K562 (cell line): Measurements from ENCODE around the gene C1orf105. TPM values are rescaled to one million over a fixed set of nuclear protein-coding genes. Genes with fewer than 3 reads are reported as not detected.
A peak's percentile ranks its signal among the peaks of the same experiment; 100 is the strongest.

Experiments used
- ATAC-seq: fragments of 200-7000 bp; cut with Tn5 transposase; 3 replicates; pipeline ENCODE4 v1.9.1; 2020; ENCODE audit warnings: moderate library complexity
- BruUV-seq: library from RNA; stranded (reverse); fragments of 400-500 nt; replicated peaks from 2 replicates; lab custom pipeline; 2021; lab: Mats Ljungman, UMichigan
- CTCF ChIA-PET: fragments of 300-600 bp; formaldehyde crosslinking; extraction: SDS; loops from one replicate; lab custom pipeline; 2021; ENCODE audit warnings: low intra/inter-chr PET ratio; lab: Yijun Ruan, JAX
- POLR2A ChIA-PET: fragments of 300-600, 350-650 bp; sonication (Branson Sonifier 250); formaldehyde crosslinking; extraction: SDS; loops from one replicate; lab custom pipeline; 2021; ENCODE audit warnings: antibody characterized with exemption, inconsistent platforms; lab: Yijun Ruan, JAX
- DNase-seq, 4 experiments: peaks; one replicate each; pipeline versions ENCODE4 v3.0.0 to v3.0.0-alpha.2; 2011 to 2018; ENCODE audit warnings: low spot score in 3 of 4, mixed read lengths in 3 of 4; ENCODE audit errors: extremely low read depth in 1 of 4
- FAIRE-seq: peaks from 2 replicates; lab custom pipeline; 2011; peaks lifted over from hg19 to GRCh38; lab: Jason Lieb, UNC
- H2AFZ ChIP-seq: 2 replicates; pipeline ENCODE4 v1.6.0; 2011; ENCODE audit warnings: low read depth, low read length, control low read depth, inconsistent platforms
- H3K27ac ChIP-seq: fragments of 200-600 bp; 3 replicates; pipeline ENCODE4 v1.8.0; 2011; ENCODE audit warnings: low read depth, mild to moderate bottlenecking, control low read depth, inconsistent platforms, low read length, moderate library complexity, mixed read lengths; ENCODE audit errors: extremely low read depth
- H3K27me3 ChIP-seq, 2 experiments: fragments of 300-600 bp in 1 of 2; 2 replicates in 1 of 2; 3 replicates in 1 of 2; pipeline versions ENCODE4 v1.6.0 to v1.8.0; 2011; ENCODE audit warnings: inconsistent platforms in 2 of 2, low read length in 2 of 2, mild to moderate bottlenecking in 1 of 2, mixed read lengths in 1 of 2, moderate library complexity in 1 of 2; ENCODE audit not compliant: control insufficient read depth in 2 of 2, insufficient read depth in 2 of 2
- H3K36me3 ChIP-seq: fragments of 300-600 bp; 3 replicates; pipeline ENCODE4 v1.8.0; 2011; ENCODE audit warnings: mild to moderate bottlenecking, low read length, inconsistent platforms; ENCODE audit not compliant: control insufficient read depth, insufficient read depth
- H3K4me1 ChIP-seq, 2 experiments: fragments of 200-600 bp in 1 of 2; replicated peaks in 1 of 2; 2 replicates in 1 of 2; 3 replicates in 1 of 2; pipeline versions ENCODE4 v1.5.1 to v1.8.0; 2011; ENCODE audit warnings: inconsistent platforms in 2 of 2, low read length in 2 of 2, mild to moderate bottlenecking in 1 of 2, mixed read lengths in 1 of 2, moderate library complexity in 1 of 2; ENCODE audit not compliant: control insufficient read depth in 2 of 2, insufficient read depth in 2 of 2
- H3K4me2 ChIP-seq: 2 replicates; pipeline ENCODE4 v1.6.1; 2011; ENCODE audit warnings: low read length, control low read depth, inconsistent platforms, mixed read lengths; ENCODE audit not compliant: insufficient read depth
- H3K4me3 ChIP-seq: fragments of 200-600 bp; sonication (generic), shearing (Covaris generic); 2 replicates; pipeline ENCODE4 v1.5.1; 2016; ENCODE audit warnings: control low read depth, inconsistent platforms
- H3K79me2 ChIP-seq: fragments of 200-600 bp; 3 replicates; pipeline ENCODE4 v1.8.0; 2011; ENCODE audit warnings: low read length, inconsistent platforms; ENCODE audit not compliant: control insufficient read depth, insufficient read depth
- H3K9ac ChIP-seq, 2 experiments: 2 replicates each; pipeline versions ENCODE4 v1.6.0 to v1.6.1; 2011; ENCODE audit warnings: low read depth in 2 of 2, low read length in 2 of 2, control low read depth in 1 of 2, inconsistent platforms in 1 of 2, mild to moderate bottlenecking in 1 of 2, mixed read lengths in 1 of 2; ENCODE audit not compliant: insufficient read depth in 1 of 2
- H3K9me1 ChIP-seq: one replicate; pipeline ENCODE4 v1.6.0; 2011; ENCODE audit warnings: inconsistent platforms, mild to moderate bottlenecking, low read length, moderate library complexity; ENCODE audit not compliant: control insufficient read depth, insufficient read depth
- H3K9me3 ChIP-seq: replicated peaks from 2 replicates; pipeline ENCODE4 v1.5.1; 2011; ENCODE audit warnings: low read depth, low read length, inconsistent platforms; ENCODE audit not compliant: control insufficient read depth, insufficient read depth
- H4K20me1 ChIP-seq: replicated peaks from 2 replicates; pipeline ENCODE4 v1.6.1; 2011; ENCODE audit warnings: low read length, inconsistent platforms, mixed read lengths; ENCODE audit not compliant: control insufficient read depth, insufficient read depth
- BRF2 ChIP-seq: IDR thresholded peaks from 3 replicates; pipeline ENCODE4 v1.6.1; 2011; ENCODE audit warnings: borderline replicate concordance, mild to moderate bottlenecking; ENCODE audit not compliant: insufficient read length, insufficient read depth
- C11orf30 ChIP-seq: fragments of 450-650 bp; IDR thresholded peaks from 2 replicates; pipeline ENCODE4 v1.6.1; 2016; ENCODE audit warnings: low read depth, mild to moderate bottlenecking
- HSF4 ChIP-seq: fragments of 250-450 bp; sonication (Bioruptor Pico); IDR thresholded peaks from 2 replicates; pipeline ENCODE4 v2.1.2; 2022; ENCODE audit warnings: mild to moderate bottlenecking, moderate library complexity, borderline replicate concordance
- NFIC ChIP-seq: fragments of 450-650 bp; IDR thresholded peaks from 2 replicates; pipeline ENCODE4 v1.6.1; 2017; ENCODE audit warnings: mild to moderate bottlenecking, inconsistent platforms
- NFIX ChIP-seq: fragments of 250-450 bp; sonication (Bioruptor Pico); IDR thresholded peaks from 2 replicates; pipeline ENCODE4 v1.4.0; 2020; ENCODE audit warnings: low read depth, mild to moderate bottlenecking, moderate library complexity
- WGBS: fragments of 100-300 bp; shearing (Covaris generic); methylation state at CpG from one replicate; pipeline ENCODE4 v1.1.6; 2016; ENCODE audit warnings: low coverage, mixed read lengths; ENCODE audit not compliant: insufficient coverage; ENCODE audit errors: missing lambda C conversion rate; 5-methylcytosine and 5-hydroxymethylcytosine counted together
- in situ Hi-C: fragments of 300-500 bp; cut with MboI; formaldehyde crosslinking; loops from 4 replicates; pipeline ENCODE4 v1.15.0; 2018; ENCODE audit warnings: inconsistent platforms, mixed read lengths
- intact Hi-C: fragments of 100-400 bp; cut with micrococcal nuclease; formaldehyde crosslinking; loops from 2 replicates; pipeline ENCODE4 v1.14.2; 2022
- polyA plus RNA-seq, 8 experiments: library from polyadenylated mRNA; depleted of rRNA in 4 of 8; stranded (reverse) in 5 of 8; unstranded in 3 of 8; fragments of >200 nt; fragmentation: Nextera tagmentation in 2 of 8; fragmentation: Illumina TruSeq in 1 of 8; extraction: Ambion mirVana in 2 of 8; extraction: Trizol in 1 of 8; gene quantifications; 2 replicates each; pipeline versions ENCODE4 v1.2.1 to v1.2.3, GENCODE V29; 2011 to 2014; ENCODE audit warnings: inconsistent platforms in 1 of 8, missing spikeins in 1 of 8
- total RNA-seq, 7 experiments: library from RNA; depleted of rRNA in 6 of 7; stranded (reverse); fragments of >200 nt in 6 of 7; fragmentation: Illumina TruSeq in 2 of 7; extraction: Trizol in 2 of 7; gene quantifications; 2 replicates each; pipeline versions ENCODE4 v1.2.1 to v1.2.3, GENCODE V29; 2011 to 2021; ENCODE audit warnings: low replicate concordance in 1 of 7

C1orf105 gene
- total and polyA plus RNA-seq, 9 of the 15 experiments (the other 6 are each of a cell fraction or from before 2014, with no cell fraction given) = 0.08 TPM; not detected in 8

DNA sequence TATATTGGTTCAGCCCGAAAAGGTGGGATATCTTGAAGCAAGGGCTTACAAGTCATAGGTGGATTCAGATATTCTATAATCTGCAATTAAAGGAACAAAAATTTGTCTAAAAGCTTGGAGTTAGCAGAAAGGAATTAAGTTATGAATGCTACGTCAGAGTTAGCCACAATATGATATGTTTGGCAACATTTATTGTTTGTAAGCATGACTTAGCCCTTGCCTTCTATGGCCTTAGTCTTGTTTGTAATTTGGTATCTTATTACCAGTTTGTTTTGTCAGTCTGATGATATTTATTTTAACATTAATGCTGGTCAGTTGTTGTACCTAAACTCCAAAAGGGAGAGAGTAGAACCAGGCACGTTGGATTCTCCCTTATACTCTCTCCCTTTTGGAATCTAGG is 69.4 kb downstream of the C1orf105 start (continued):
- no peak for TF ChIP-seq BRF2

DNA sequence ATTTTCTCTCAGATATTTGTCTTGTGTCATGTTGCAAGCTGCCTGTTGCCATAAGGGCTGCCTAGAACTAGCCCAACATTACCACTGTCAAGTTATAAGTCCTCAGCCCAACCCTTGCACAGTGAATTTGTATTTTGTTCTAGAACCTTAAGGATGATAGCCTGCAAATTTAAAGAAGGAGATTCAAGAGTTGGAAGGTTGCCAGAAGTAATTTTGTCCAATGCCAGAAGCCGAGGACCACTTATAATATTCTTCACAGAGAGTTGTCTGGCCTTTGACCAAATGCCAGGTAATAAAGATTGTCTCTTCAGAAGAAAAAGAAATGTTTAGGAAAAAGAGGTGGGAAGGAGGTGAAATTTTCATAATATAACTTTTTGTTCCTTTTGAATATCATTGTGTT is 71.9 kb downstream of the C1orf105 start:
- H3K4me3 ChIP-seq = no peak overlapping the region
- no TSS peak for BruUV-seq
- H4K20me1 ChIP-seq = no peaks in the 10 kb centered on the region
- TF ChIP-seq NFIX (CRISPR knock-in tag) = peak; percentile 54
- no peak for TF ChIP-seq C11orf30
- TF ChIP-seq HSF4 = no peak
- peak; percentile 74 for TF ChIP-seq NFIC
- H3K9me3 ChIP-seq = no peaks in the 10 kb centered on the region
- H3K4me1 ChIP-seq = peaks cover 0 to 11% of the 10 kb centered on the region in 2 experiments; a peak in 4 of 5 replicates
- no peak overlapping the region for H3K9ac ChIP-seq
- CTCF ChIA-PET = no interaction called here
- intact Hi-C loops = no loop called here
- 19% methylated on average over 1 of the region's 1 CpG for WGBS
- no peaks in the 10 kb centered on the region for H3K79me2 ChIP-seq
- ATAC-seq (no peak), DNase-seq (no peak), FAIRE-seq (no peak)
- no peak overlapping the region for H3K4me2 ChIP-seq
- no peak overlapping the region for H3K27ac ChIP-seq
- no peaks in the 10 kb centered on the region for H3K9me1 ChIP-seq
- in situ Hi-C loops = no loop called here
- POLR2A ChIA-PET = interaction anchor here (0.7 to 2.8 kb wide), 2 partner anchors 11 to 15 kb away, joined by 3 to 10 read pairs; no protein-coding TSS in a partner anchor
- no peaks in the 10 kb centered on the region for H3K27me3 ChIP-seq
- H2AFZ ChIP-seq = no peak overlapping the region
- no peaks in the 10 kb centered on the region for H3K36me3 ChIP-seq
